Erythroblast (primary cell): ENCODE measurements around the gene PSMD5.

Source experiments
- GATA1 ChIP-seq: IDR thresholded peaks from 2 replicates; pipeline ENCODE4 v1.6.1; 2011; ENCODE audit warnings: low read depth, mild to moderate bottlenecking, control low read depth, low read length, moderate library complexity
- POLR2A ChIP-seq: IDR thresholded peaks from 2 replicates; pipeline ENCODE4 v1.6.1; 2011; ENCODE audit warnings: mild to moderate bottlenecking, low read length

DNA sequence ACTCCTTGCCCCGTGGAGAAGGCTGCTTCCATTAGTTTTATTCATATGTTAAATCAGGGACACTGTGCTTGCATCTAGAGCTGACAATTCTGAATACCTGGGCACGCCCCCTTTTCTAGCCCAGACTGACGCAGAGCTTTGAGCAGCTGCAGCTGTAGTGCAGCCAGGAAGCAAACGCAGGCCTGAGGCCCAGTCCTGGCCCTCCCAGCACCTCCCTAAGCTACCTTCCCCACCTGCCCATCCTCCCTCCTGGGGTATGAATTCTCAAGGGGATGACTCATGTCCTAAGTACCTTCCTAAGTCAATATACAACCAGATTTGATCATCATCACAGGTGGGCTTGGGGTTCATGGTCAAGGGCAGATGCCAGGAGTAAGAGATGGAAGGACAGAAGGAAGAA, 30.8 kb upstream of the PSMD5 start:
- TF ChIP-seq POLR2A (no peak), GATA1 (no peak)
